ENCODE results near the gene RCCD1.

- TF ChIP-seq CTCF (IDR thresholded peaks at IDR 0.05), result no peak
- no peak for TF ChIP-seq POLR2A (IDR thresholded peaks at IDR 0.05)
Measured at GRCh38 chr15:90946538-90946937, 8.1 kb upstream of the RCCD1 start.

All from prostate gland (tissue), 2 donors.